MCF 10A (cell line): ENCODE data around the gene MEIS2. TPM values are rescaled to one million over a fixed set of nuclear protein-coding genes. Genes with fewer than 3 reads are reported as not detected.

Experiments used
- BruUV-seq: library from RNA; stranded (reverse); fragments of 400-500 nt; replicated peaks from 2 replicates; lab custom pipeline; 2021; lab: Mats Ljungman, UMichigan
- CTCF ChIA-PET: fragments of 300-600 bp; sonication (Branson Sonifier 250); formaldehyde crosslinking; extraction: SDS; loops from one replicate; lab custom pipeline; 2021; ENCODE audit warnings: antibody characterized with exemption, inconsistent platforms; lab: Yijun Ruan, JAX
- POLR2A ChIA-PET: fragments of 300-600, 350-650 bp; sonication (Branson Sonifier 250); formaldehyde crosslinking; extraction: SDS; loops from one replicate; lab custom pipeline; 2020; ENCODE audit warnings: antibody characterized with exemption, inconsistent platforms; lab: Yijun Ruan, JAX
- DNase-seq: peaks from one replicate; pipeline ENCODE4 v3.0.0-alpha.2; 2018; ENCODE audit not compliant: unreplicated experiment
- H3K27ac Mint-ChIP-seq: one replicate; pipeline ENCODE4 v1.8.0; 2022; ENCODE audit warnings: mild to moderate bottlenecking, low read depth, mixed read lengths; ENCODE audit not compliant: unreplicated experiment
- H3K27me3 Mint-ChIP-seq: one replicate; pipeline ENCODE4 v1.8.0; 2022; ENCODE audit warnings: mixed read lengths; ENCODE audit not compliant: insufficient read depth, unreplicated experiment
- H3K36me3 Mint-ChIP-seq: one replicate; pipeline ENCODE4 v1.8.0; 2022; ENCODE audit warnings: mild to moderate bottlenecking, moderate library complexity, mixed read lengths; ENCODE audit not compliant: insufficient read depth, unreplicated experiment
- H3K4me1 Mint-ChIP-seq: one replicate; pipeline ENCODE4 v1.8.0; 2022; ENCODE audit warnings: mixed read lengths; ENCODE audit not compliant: insufficient read depth, unreplicated experiment
- H3K4me3 Mint-ChIP-seq: one replicate; pipeline ENCODE4 v1.8.0; 2022; ENCODE audit warnings: mild to moderate bottlenecking, moderate library complexity, mixed read lengths; ENCODE audit not compliant: unreplicated experiment
- H3K9me3 Mint-ChIP-seq: one replicate; pipeline ENCODE4 v1.8.0; 2022; ENCODE audit warnings: mixed read lengths; ENCODE audit not compliant: unreplicated experiment
- intact Hi-C: fragments of 100-400 bp; cut with micrococcal nuclease; formaldehyde crosslinking; loops from 2 replicates; pipeline ENCODE4 v1.14.1; 2022
- total RNA-seq: library from RNA; stranded (reverse); gene quantifications from 2 replicates; pipeline ENCODE4 v1.2.3, GENCODE V29; 2022
- TF ChIP-seq, protein P1 (sequence below): fragments of 200-600 bp; IDR thresholded peaks from one replicate; pipeline ENCODE4 v1.8.0; 2022; ENCODE audit warnings: antibody characterized with exemption, mild to moderate bottlenecking; ENCODE audit not compliant: unreplicated experiment

MEIS2 gene
- total RNA-seq, 1 experiment from 2014 or later: 6.9 TPM

DNA sequence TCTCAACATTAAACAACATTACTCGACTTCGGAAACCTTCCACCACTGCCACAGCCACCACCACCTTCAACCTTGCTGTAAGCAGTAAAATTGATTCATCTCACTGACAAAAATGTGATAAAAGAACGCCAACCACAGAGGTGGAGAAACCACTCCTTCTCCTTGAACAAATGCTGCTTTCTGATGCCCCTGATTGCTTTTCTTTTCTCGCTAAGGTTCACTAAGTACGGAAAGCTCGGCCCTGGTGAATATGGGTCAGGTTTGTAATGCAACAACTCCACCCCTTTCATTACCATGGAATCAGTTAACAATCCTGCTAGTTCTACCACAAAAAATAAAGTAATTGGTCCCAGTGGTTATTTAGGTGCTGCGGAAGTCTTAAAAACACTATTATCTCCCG is 44.9 kb downstream of the MEIS2 start:
- H3K27ac Mint-ChIP-seq: peak overlapping the region; percentile 49

DNA sequence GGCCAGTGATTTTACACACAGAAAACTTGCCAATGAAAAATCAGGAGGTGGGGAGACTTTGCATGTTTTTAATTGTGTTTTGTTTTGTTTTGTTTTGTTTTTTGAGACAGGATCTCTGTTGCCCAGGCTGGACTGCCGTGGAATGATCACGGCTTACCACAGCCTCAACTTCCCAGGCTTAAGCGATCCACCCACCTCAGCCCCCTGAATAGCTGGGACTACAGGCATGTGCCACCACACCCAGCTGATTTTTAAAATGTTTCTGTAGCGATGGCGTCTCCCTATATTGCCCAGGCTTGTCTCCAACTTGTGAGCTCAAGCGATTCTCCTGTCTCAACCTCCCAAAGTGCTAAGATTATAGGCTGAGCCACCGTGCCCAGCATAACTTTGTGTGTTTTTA is 46.0 kb downstream of the MEIS2 start:
- intact Hi-C loops: no loop called here
- Mint-ChIP-seq H3K27me3 (no peaks in the 10 kb centered on the region), H3K4me3 (no peak overlapping the region), H3K27ac (no peak overlapping the region), H3K9me3 (no peaks in the 10 kb centered on the region), H3K36me3 (no peaks in the 10 kb centered on the region), H3K4me1 (peaks cover 19% of the 10 kb centered on the region)
- CTCF ChIA-PET: interaction anchor here (0.9 kb wide), 1 partner anchor 9 kb away, joined by 4 read pairs; no protein-coding TSS in a partner anchor
- POLR2A ChIA-PET: no interaction called here
- TF ChIP-seq, protein P1, sequence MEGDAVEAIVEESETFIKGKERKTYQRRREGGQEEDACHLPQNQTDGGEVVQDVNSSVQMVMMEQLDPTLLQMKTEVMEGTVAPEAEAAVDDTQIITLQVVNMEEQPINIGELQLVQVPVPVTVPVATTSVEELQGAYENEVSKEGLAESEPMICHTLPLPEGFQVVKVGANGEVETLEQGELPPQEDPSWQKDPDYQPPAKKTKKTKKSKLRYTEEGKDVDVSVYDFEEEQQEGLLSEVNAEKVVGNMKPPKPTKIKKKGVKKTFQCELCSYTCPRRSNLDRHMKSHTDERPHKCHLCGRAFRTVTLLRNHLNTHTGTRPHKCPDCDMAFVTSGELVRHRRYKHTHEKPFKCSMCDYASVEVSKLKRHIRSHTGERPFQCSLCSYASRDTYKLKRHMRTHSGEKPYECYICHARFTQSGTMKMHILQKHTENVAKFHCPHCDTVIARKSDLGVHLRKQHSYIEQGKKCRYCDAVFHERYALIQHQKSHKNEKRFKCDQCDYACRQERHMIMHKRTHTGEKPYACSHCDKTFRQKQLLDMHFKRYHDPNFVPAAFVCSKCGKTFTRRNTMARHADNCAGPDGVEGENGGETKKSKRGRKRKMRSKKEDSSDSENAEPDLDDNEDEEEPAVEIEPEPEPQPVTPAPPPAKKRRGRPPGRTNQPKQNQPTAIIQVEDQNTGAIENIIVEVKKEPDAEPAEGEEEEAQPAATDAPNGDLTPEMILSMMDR: no peak
- DNase-seq: no peak
- BruUV-seq: no TSS peak

More for the DNA sequence above, 44.9 kb downstream of the MEIS2 start:
- Mint-ChIP-seq H3K36me3 (no peaks in the 10 kb centered on the region), H3K4me3 (no peak overlapping the region), H3K9me3 (no peaks in the 10 kb centered on the region), H3K27me3 (no peaks in the 10 kb centered on the region), H3K4me1 (peaks cover 19% of the 10 kb centered on the region)
- DNase-seq: no peak
- CTCF ChIA-PET: no interaction called here
- POLR2A ChIA-PET: no interaction called here
- intact Hi-C loops: no loop called here
- TF ChIP-seq, protein P1: no peak
- no TSS peak for BruUV-seq

- intact Hi-C loops: no loop called here
- no peaks in the 10 kb centered on the region for H3K9me3 Mint-ChIP-seq
- ChIA-PET POLR2A (interaction anchor here (0.7 kb wide), 1 partner anchor 21 kb away, joined by 3 read pairs; no protein-coding TSS in a partner anchor), CTCF (no interaction called here)
- TF ChIP-seq, protein P1: no peak
- H3K27ac Mint-ChIP-seq: no peak overlapping the region
- BruUV-seq: no TSS peak
- no peaks in the 10 kb centered on the region for H3K36me3 Mint-ChIP-seq
- no peak for DNase-seq
- H3K4me3 Mint-ChIP-seq: no peak overlapping the region
- peaks cover 15% of the 10 kb centered on the region for H3K4me1 Mint-ChIP-seq
- no peaks in the 10 kb centered on the region for H3K27me3 Mint-ChIP-seq
These were observed 47.2 kb downstream of the MEIS2 start for GRCh38 chr15:37053166-37053565.

GRCh38 chr15:37050345-37050744 is 50.0 kb downstream of the MEIS2 start:
- no peak overlapping the region for H3K4me3 Mint-ChIP-seq
- no peaks in the 10 kb centered on the region for H3K27me3 Mint-ChIP-seq
- CTCF ChIA-PET: no interaction called here
- TF ChIP-seq, protein P1: no peak
- H3K9me3 Mint-ChIP-seq: no peaks in the 10 kb centered on the region
- BruUV-seq: no TSS peak
- no peak for DNase-seq
- H3K27ac Mint-ChIP-seq: no peak overlapping the region
- H3K4me1 Mint-ChIP-seq: peaks cover 7% of the 10 kb centered on the region
- intact Hi-C loops: no loop called here
- no peaks in the 10 kb centered on the region for H3K36me3 Mint-ChIP-seq
- POLR2A ChIA-PET: no interaction called here
